Caco-2 (cell line): Measurements from ENCODE around the gene PLXNC1. TPM values are rescaled to one million over a fixed set of nuclear protein-coding genes. Genes with fewer than 3 reads are reported as not detected.

Experiments used
- BruUV-seq: library from RNA; stranded (reverse); fragments of 400-500 nt; replicated peaks from 2 replicates; lab custom pipeline; 2021; lab: Mats Ljungman, UMichigan
- CTCF ChIA-PET: fragments of 300-600 bp; sonication (Branson Sonifier 250); formaldehyde crosslinking; loops from one replicate; lab custom pipeline; 2022; ENCODE audit warnings: antibody characterized with exemption; lab: Charles Lee
- POLR2A ChIA-PET: fragments of 300-600 bp; sonication (Branson Sonifier 250); formaldehyde crosslinking; loops from one replicate; lab custom pipeline; 2022; ENCODE audit warnings: antibody characterized with exemption; lab: Charles Lee
- DNase-seq, 2 experiments: peaks; one replicate each; pipeline versions ENCODE4 v3.0.0 to v3.0.0-alpha.2; 2020 to 2022
- H3K27me3 ChIP-seq: replicated peaks from 2 replicates; pipeline ENCODE4 v1.6.0; 2011; ENCODE audit warnings: low read length; ENCODE audit not compliant: control insufficient read depth, insufficient read depth
- H3K36me3 ChIP-seq: 2 replicates; pipeline ENCODE4 v1.5.1; 2011; ENCODE audit warnings: low read length; ENCODE audit not compliant: control insufficient read depth, insufficient read depth
- H3K4me1 ChIP-seq: fragments of 250-450 bp; sonication (Bioruptor Pico); 2 replicates; pipeline ENCODE4 v1.5.1; 2020; ENCODE audit warnings: mild to moderate bottlenecking
- H3K4me3 ChIP-seq: 2 replicates; pipeline ENCODE4 v1.5.1; 2011; ENCODE audit warnings: low read depth, mild to moderate bottlenecking, control low read depth, low read length
- H3K9me3 ChIP-seq: fragments of 250-450 bp; sonication (Bioruptor Pico); 2 replicates; pipeline ENCODE4 v1.5.1; 2020; ENCODE audit warnings: mild to moderate bottlenecking, moderate library complexity
- H3K27ac Mint-ChIP-seq: one replicate; pipeline ENCODE4 v1.8.0; 2022; ENCODE audit warnings: mixed read lengths; ENCODE audit not compliant: unreplicated experiment
- H3K27me3 Mint-ChIP-seq: one replicate; pipeline ENCODE4 v1.8.0; 2022; ENCODE audit warnings: mixed read lengths; ENCODE audit not compliant: insufficient read depth, unreplicated experiment
- H3K36me3 Mint-ChIP-seq: one replicate; pipeline ENCODE4 v1.8.0; 2022; ENCODE audit warnings: mild to moderate bottlenecking, mixed read lengths; ENCODE audit not compliant: insufficient read depth, unreplicated experiment
- H3K4me1 Mint-ChIP-seq: one replicate; pipeline ENCODE4 v1.8.0; 2022; ENCODE audit warnings: low read depth, mixed read lengths; ENCODE audit not compliant: unreplicated experiment
- H3K4me3 Mint-ChIP-seq: one replicate; pipeline ENCODE4 v1.8.0; 2022; ENCODE audit warnings: mild to moderate bottlenecking, moderate library complexity, mixed read lengths; ENCODE audit not compliant: unreplicated experiment
- H3K9me3 Mint-ChIP-seq: one replicate; pipeline ENCODE4 v1.8.0; 2022; ENCODE audit warnings: mixed read lengths; ENCODE audit not compliant: unreplicated experiment
- intact Hi-C: fragments of 100-400 bp; cut with micrococcal nuclease; formaldehyde crosslinking; loops from one replicate; pipeline ENCODE4 v1.10.0; 2022; ENCODE audit not compliant: unreplicated experiment
- total RNA-seq: library from RNA; stranded (reverse); gene quantifications from 2 replicates; pipeline ENCODE4 v1.2.3, GENCODE V29; 2022
- TF ChIP-seq, protein P1 (sequence below), 2 experiments: fragments of 200-600 bp in 1 of 2; IDR thresholded peaks; 1 replicate in 1 of 2; 2 replicates in 1 of 2; pipeline versions ENCODE4 v1.5.1 to v1.8.0; 2011 to 2022; ENCODE audit warnings: antibody characterized with exemption in 1 of 2, control low read depth in 1 of 2, inconsistent platforms in 1 of 2, low read depth in 1 of 2, low read length in 1 of 2, mild to moderate bottlenecking in 1 of 2, moderate library complexity in 1 of 2; ENCODE audit not compliant: insufficient read depth in 1 of 2, severe bottlenecking in 1 of 2, unreplicated experiment in 1 of 2

The PLXNC1 gene
- total RNA-seq, 1 experiment from 2014 or later, result 41.3 TPM

DNA sequence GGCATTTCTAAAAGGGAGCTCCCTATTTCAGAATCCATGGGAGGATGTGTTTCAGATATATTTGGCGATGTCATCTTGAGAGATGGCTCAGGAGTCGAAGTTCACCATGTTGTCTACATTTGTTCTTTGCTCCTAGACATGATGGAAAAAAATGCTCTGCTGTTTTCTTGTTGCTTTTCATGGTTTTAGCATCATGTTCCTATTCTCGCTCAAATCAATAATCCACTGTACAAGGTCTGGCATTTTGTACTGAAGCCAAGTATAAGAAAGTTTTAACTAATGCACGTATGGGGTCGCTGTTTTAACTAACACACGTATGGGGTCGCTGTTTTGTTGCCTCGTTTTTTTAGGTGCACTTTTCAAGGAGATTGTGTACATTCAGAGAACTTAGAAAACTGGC lies 60.9 kb downstream of the PLXNC1 start:
- Histone ChIP-seq H3K27me3 (no peaks in the 10 kb centered on the region), H3K4me3 (no peak overlapping the region), H3K36me3 (no peaks in the 10 kb centered on the region), H3K4me1 (no peaks in the 10 kb centered on the region), H3K9me3 (no peaks in the 10 kb centered on the region)
- H3K4me1 Mint-ChIP-seq, result no peaks in the 10 kb centered on the region
- H3K27me3 Mint-ChIP-seq, result no peaks in the 10 kb centered on the region
- H3K36me3 Mint-ChIP-seq, result peaks cover 24% of the 10 kb centered on the region
- peaks cover 10% of the 10 kb centered on the region for H3K9me3 Mint-ChIP-seq
- TF ChIP-seq, protein P1, sequence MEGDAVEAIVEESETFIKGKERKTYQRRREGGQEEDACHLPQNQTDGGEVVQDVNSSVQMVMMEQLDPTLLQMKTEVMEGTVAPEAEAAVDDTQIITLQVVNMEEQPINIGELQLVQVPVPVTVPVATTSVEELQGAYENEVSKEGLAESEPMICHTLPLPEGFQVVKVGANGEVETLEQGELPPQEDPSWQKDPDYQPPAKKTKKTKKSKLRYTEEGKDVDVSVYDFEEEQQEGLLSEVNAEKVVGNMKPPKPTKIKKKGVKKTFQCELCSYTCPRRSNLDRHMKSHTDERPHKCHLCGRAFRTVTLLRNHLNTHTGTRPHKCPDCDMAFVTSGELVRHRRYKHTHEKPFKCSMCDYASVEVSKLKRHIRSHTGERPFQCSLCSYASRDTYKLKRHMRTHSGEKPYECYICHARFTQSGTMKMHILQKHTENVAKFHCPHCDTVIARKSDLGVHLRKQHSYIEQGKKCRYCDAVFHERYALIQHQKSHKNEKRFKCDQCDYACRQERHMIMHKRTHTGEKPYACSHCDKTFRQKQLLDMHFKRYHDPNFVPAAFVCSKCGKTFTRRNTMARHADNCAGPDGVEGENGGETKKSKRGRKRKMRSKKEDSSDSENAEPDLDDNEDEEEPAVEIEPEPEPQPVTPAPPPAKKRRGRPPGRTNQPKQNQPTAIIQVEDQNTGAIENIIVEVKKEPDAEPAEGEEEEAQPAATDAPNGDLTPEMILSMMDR (IDR thresholded peaks at IDR 0.05; ENCODE audit: insufficient read depth in 1 of 2, low read depth in 1 of 2, low read length in 1 of 2, severe bottlenecking in 1 of 2, unreplicated experiment in 1 of 2), result no peak
- DNase-seq, result no peak
- POLR2A ChIA-PET, result no interaction called here
- CTCF ChIA-PET, result no interaction called here
- H3K27ac Mint-ChIP-seq, result no peak overlapping the region
- no peak overlapping the region for H3K4me3 Mint-ChIP-seq
- intact Hi-C loops, result no loop called here
- no TSS peak for BruUV-seq

DNA sequence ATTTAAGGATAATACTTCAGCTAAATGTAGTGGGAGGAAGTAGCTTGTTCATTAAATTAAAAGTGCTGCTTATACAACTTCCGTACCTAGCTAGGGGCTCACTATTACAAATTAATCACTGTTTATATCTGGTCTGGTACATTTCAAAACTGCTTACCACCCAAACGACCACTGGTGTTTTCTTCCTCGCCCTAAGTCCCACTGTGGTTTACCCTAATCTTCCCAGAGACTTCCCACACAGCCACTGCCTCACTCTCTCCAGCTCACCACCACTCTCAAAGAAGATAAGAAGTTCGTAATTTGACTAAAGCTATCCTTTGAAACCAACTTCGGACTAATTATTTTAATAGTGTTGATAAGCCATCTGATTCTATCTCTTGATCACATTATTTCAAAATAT lies 62.6 kb downstream of the PLXNC1 start:
- no peak for DNase-seq
- no peaks in the 10 kb centered on the region for H3K4me1 ChIP-seq
- Mint-ChIP-seq H3K27ac (no peak overlapping the region), H3K4me3 (no peak overlapping the region), H3K4me1 (no peaks in the 10 kb centered on the region), H3K27me3 (no peaks in the 10 kb centered on the region), H3K36me3 (peaks cover 24% of the 10 kb centered on the region), H3K9me3 (peaks cover 10% of the 10 kb centered on the region)
- no peaks in the 10 kb centered on the region for H3K9me3 ChIP-seq
- no peaks in the 10 kb centered on the region for H3K27me3 ChIP-seq
- no peak overlapping the region for H3K4me3 ChIP-seq
- CTCF ChIA-PET, result interaction anchor here (0.6 kb wide), 1 partner anchor 13 kb away, joined by 3 read pairs; no protein-coding TSS in a partner anchor
- TF ChIP-seq, protein P1 (IDR thresholded peaks at IDR 0.05; ENCODE audit: insufficient read depth in 1 of 2, low read depth in 1 of 2, low read length in 1 of 2, severe bottlenecking in 1 of 2, unreplicated experiment in 1 of 2), result no peak
- intact Hi-C loops, result no loop called here
- POLR2A ChIA-PET, result no interaction called here
- no peaks in the 10 kb centered on the region for H3K36me3 ChIP-seq
- BruUV-seq, result no TSS peak

DNA sequence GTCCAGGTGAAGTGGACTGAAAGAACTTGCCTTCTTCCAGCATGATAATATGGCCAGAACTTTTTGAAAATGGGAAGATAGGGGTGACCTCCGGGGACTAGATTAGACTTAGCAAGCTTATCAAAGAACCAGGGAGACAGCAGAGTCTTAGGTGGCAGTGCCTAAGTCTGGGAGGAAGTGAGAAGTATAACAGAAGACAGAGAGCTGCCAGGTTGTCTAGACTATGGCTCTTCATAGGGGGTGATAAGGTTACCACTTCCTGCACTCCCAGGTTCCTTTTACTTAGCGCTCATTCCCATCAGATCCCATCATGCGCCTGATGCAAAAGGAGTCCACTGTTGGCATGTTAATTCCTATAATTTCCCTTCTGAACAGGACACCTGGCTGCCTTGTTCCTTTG lies 69.9 kb downstream of the PLXNC1 start:
- Mint-ChIP-seq H3K4me3 (no peak overlapping the region), H3K36me3 (peaks cover 18% of the 10 kb centered on the region), H3K27ac (no peak overlapping the region), H3K4me1 (no peaks in the 10 kb centered on the region), H3K27me3 (no peaks in the 10 kb centered on the region), H3K9me3 (no peaks in the 10 kb centered on the region)
- BruUV-seq, result no TSS peak
- Histone ChIP-seq H3K36me3 (no peaks in the 10 kb centered on the region), H3K4me3 (no peak overlapping the region), H3K4me1 (no peaks in the 10 kb centered on the region), H3K9me3 (no peaks in the 10 kb centered on the region), H3K27me3 (no peaks in the 10 kb centered on the region)
- intact Hi-C loops, result no loop called here
- POLR2A ChIA-PET, result no interaction called here
- no peak for DNase-seq
- CTCF ChIA-PET, result no interaction called here
- TF ChIP-seq, protein P1 (IDR thresholded peaks at IDR 0.05; ENCODE audit: insufficient read depth in 1 of 2, low read depth in 1 of 2, low read length in 1 of 2, severe bottlenecking in 1 of 2, unreplicated experiment in 1 of 2), result no peak
